Mucosa of rectum (tissue), 2 donors: ENCODE measurements around the gene SLC5A5.

Source experiments
- H3K27ac ChIP-seq, 2 donors: one replicate each; pipeline ENCODE4 v1.7.0; 2013; ENCODE audit warnings: inconsistent platforms in 2 of 2, low read depth in 2 of 2, low read length in 2 of 2
- H3K27me3 ChIP-seq, 2 donors: one replicate each; pipeline ENCODE4 v1.7.0; 2013; ENCODE audit warnings: low read length in 2 of 2; ENCODE audit not compliant: control insufficient read depth in 2 of 2, insufficient read depth in 2 of 2
- H3K36me3 ChIP-seq, 2 donors: one replicate each; pipeline ENCODE4 v1.7.0; 2013; ENCODE audit warnings: low read length in 2 of 2; ENCODE audit not compliant: control insufficient read depth in 2 of 2, insufficient read depth in 2 of 2
- H3K4me1 ChIP-seq, 2 donors: one replicate each; pipeline ENCODE4 v1.7.0; 2013; ENCODE audit warnings: low read length in 2 of 2, mild to moderate bottlenecking in 1 of 2; ENCODE audit not compliant: control insufficient read depth in 2 of 2, insufficient read depth in 2 of 2
- H3K4me3 ChIP-seq, 2 donors: one replicate each; pipeline ENCODE4 v1.7.0; 2013; ENCODE audit warnings: low read length in 2 of 2
- H3K9ac ChIP-seq, 2 donors: one replicate each; pipeline ENCODE4 v1.7.0; 2013; ENCODE audit warnings: low read length in 2 of 2, low read depth in 1 of 2, mild to moderate bottlenecking in 1 of 2
- H3K9me3 ChIP-seq, 2 donors: one replicate each; pipeline ENCODE4 v1.7.0; 2013; ENCODE audit warnings: low read length in 2 of 2; ENCODE audit not compliant: control insufficient read depth in 2 of 2
- donor health status: healthy.
- donor health status: Normal muscosa, but diverticular disease.

Gene SLC5A5

GRCh38 chr19:17871032-17871877 is 490 bp upstream of the SLC5A5 start:
- Histone ChIP-seq H3K9ac (no peak overlapping the region), H3K27ac (no peak overlapping the region), H3K36me3 (no peaks in the 10 kb centered on the region), H3K4me1 (peaks cover 11 to 16% of the 10 kb centered on the region in 2 donors), H3K27me3 (peaks cover 27 to 28% of the 10 kb centered on the region in 2 donors), H3K9me3 (no peaks in the 10 kb centered on the region), H3K4me3 (no peak overlapping the region)

GRCh38 chr19:17872251-17873001 is 681 bp downstream of the SLC5A5 start:
- H3K27ac ChIP-seq = no peak overlapping the region
- H3K9me3 ChIP-seq = no peaks in the 10 kb centered on the region
- H3K27me3 ChIP-seq = peaks cover 27 to 28% of the 10 kb centered on the region in 2 donors
- no peak overlapping the region for H3K9ac ChIP-seq
- no peaks in the 10 kb centered on the region for H3K36me3 ChIP-seq
- H3K4me3 ChIP-seq = peak overlapping the region in 1 of 2 donors; percentile 50
- H3K4me1 ChIP-seq = peaks cover 8 to 11% of the 10 kb centered on the region in 2 donors

GRCh38 chr19:17873786-17874757 is 2.3 kb downstream of the SLC5A5 start:
- H3K9ac ChIP-seq = no peak overlapping the region
- H3K27ac ChIP-seq = no peak overlapping the region
- H3K9me3 ChIP-seq = no peaks in the 10 kb centered on the region
- H3K27me3 ChIP-seq = peaks cover 27 to 32% of the 10 kb centered on the region in 2 donors
- peaks cover 8 to 11% of the 10 kb centered on the region in 2 donors for H3K4me1 ChIP-seq
- peak overlapping the region in 1 of 2 donors; percentile 31 for H3K4me3 ChIP-seq
- H3K36me3 ChIP-seq = no peaks in the 10 kb centered on the region

DNA sequence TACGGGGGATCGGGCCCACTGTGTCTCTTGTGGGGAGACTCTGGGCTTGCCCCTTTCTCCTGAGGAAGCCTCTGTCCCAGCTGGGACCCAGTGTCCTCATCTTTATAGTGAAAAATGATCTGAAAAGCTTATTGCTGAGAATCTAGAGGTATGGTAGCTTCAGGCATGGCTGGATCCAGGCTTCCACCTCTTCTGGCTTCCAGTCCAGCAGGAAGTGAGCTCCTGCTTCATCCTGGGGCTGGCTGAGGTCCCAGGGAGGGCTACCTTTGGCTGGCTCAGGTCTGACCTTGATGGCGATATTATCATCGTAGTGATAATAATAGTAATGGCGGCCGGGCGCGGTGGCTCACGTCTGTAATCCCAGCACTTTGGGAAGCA is 3.0 kb downstream of the SLC5A5 start:
- Histone ChIP-seq H3K9me3 (no peaks in the 10 kb centered on the region), H3K4me1 (peaks cover 8 to 11% of the 10 kb centered on the region in 2 donors), H3K27ac (no peak overlapping the region), H3K36me3 (no peaks in the 10 kb centered on the region), H3K9ac (no peak overlapping the region), H3K4me3 (no peak overlapping the region), H3K27me3 (peaks cover 27 to 32% of the 10 kb centered on the region in 2 donors)

DNA sequence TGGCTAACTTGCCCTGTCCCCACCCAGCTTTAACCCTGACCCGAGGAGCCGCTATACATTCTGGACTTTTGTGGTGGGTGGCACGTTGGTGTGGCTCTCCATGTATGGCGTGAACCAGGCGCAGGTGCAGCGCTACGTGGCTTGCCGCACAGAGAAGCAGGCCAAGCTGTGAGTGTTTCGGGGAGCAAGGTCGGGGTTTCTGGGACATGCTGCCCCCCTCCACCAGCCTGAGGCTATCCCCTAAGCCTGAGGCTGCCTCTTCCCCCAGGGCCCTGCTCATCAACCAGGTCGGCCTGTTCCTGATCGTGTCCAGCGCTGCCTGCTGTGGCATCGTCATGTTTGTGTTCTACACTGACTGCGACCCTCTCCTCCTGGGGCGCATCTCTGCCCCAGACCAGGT is 6.0 kb downstream of the SLC5A5 start:
- no peaks in the 10 kb centered on the region for H3K36me3 ChIP-seq
- no peak overlapping the region for H3K4me3 ChIP-seq
- peaks cover 4 to 6% of the 10 kb centered on the region in 2 donors for H3K4me1 ChIP-seq
- no peak overlapping the region for H3K9ac ChIP-seq
- no peak overlapping the region for H3K27ac ChIP-seq
- H3K27me3 ChIP-seq = peaks cover 5 to 10% of the 10 kb centered on the region in 2 donors
- H3K9me3 ChIP-seq = no peaks in the 10 kb centered on the region

DNA sequence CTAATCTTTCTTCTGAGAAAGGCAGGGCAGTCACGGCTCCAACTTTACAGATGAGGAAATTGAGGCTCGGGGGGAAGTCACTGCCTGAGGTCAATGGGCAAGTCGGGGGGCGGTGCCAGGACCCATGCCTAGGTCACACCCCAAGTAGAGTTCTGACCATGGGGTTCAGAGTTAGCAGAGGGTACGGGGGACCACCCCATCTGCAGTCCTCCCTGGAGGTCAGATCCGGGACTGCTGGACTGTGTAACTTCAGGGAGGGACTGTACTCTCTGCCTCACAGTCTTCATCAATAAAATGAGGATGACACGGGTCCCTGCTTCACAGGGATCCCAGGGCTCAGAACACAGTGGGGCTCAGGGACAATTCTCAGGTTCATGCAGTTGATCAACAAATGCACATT is 7.7 kb downstream of the SLC5A5 start:
- Histone ChIP-seq H3K27ac (no peak overlapping the region), H3K9ac (no peak overlapping the region)

DNA sequence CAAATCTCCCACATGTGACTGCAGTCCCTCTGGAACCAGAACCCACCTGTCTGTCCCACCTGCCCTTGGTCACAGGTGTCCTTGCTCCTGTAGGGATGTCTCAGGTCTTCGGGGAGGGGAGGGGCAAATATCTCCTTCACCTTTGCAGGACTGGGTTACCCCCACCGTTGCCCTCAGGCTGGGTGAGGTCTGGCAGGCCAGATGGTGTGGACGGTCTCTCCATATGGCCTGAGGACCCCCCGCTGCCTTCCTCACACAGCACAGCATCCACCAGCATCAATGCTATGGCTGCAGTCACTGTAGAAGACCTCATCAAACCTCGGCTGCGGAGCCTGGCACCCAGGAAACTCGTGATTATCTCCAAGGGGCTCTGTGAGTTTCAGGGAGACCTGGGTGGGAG is 10.0 kb downstream of the SLC5A5 start:
- H3K4me1 ChIP-seq = no peaks in the 10 kb centered on the region
- H3K9ac ChIP-seq = no peak overlapping the region
- H3K27ac ChIP-seq = no peak overlapping the region
- H3K4me3 ChIP-seq = no peak overlapping the region
- peaks cover 0 to 5% of the 10 kb centered on the region in 2 donors for H3K27me3 ChIP-seq
- no peaks in the 10 kb centered on the region for H3K36me3 ChIP-seq
- H3K9me3 ChIP-seq = no peaks in the 10 kb centered on the region

More for the DNA sequence above, 7.7 kb downstream of the SLC5A5 start:
- peaks cover 4 to 8% of the 10 kb centered on the region in 2 donors for H3K27me3 ChIP-seq
- H3K4me1 ChIP-seq = no peaks in the 10 kb centered on the region
- no peak overlapping the region for H3K4me3 ChIP-seq
- no peaks in the 10 kb centered on the region for H3K9me3 ChIP-seq
- H3K36me3 ChIP-seq = no peaks in the 10 kb centered on the region

GRCh38 chr19:17883627-17884410 is 12.1 kb downstream of the SLC5A5 start:
- Histone ChIP-seq H3K4me3 (no peak overlapping the region), H3K27ac (no peak overlapping the region), H3K4me1 (no peaks in the 10 kb centered on the region), H3K36me3 (no peaks in the 10 kb centered on the region), H3K9ac (no peak overlapping the region), H3K9me3 (no peaks in the 10 kb centered on the region), H3K27me3 (no peaks in the 10 kb centered on the region)

DNA sequence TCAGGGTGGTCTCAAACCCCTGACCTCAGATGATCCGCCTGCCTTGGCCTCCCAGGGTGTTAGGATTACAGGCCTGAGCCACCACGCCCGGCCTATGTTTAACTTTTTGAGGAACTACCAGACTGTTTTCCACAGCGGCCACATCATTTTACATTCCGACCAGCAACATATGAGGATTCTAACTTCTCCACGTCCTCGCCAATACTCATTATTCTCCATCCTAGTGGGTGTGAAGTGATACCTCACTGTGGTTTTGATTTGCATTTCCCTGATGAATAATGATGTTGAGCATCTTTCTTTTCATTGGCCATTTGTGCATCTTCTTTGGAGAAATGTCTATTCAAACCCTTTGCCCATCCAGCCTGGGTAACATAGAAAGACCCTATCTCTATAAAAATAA is 14.8 kb downstream of the SLC5A5 start:
- no peak overlapping the region for H3K9ac ChIP-seq
- no peaks in the 10 kb centered on the region for H3K36me3 ChIP-seq
- no peak overlapping the region for H3K4me3 ChIP-seq
- no peaks in the 10 kb centered on the region for H3K4me1 ChIP-seq
- no peaks in the 10 kb centered on the region for H3K27me3 ChIP-seq
- H3K9me3 ChIP-seq = no peaks in the 10 kb centered on the region
- no peak overlapping the region for H3K27ac ChIP-seq
